ENCODE measurements around the gene NR2C2.

DNA sequence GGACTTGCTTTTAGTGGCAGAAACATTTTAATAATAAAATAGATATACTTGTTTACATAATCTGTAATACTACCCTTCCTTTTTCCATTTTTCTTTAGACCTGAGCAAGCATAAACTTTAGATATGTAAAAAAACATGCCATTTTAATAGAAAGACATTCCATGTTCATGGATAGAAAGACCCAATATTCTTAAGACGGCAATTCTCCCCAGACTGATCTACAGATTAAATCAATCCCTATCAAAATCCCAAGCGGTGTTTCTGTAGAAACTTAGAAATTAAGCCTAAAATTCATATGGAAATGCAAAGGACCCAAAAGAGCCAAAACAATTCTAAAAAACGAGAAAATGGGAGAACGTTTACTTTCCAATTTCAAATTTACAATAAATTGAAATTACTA is 106.2 kb downstream of the NR2C2 start:
- TF ChIP-seq, protein P1, sequence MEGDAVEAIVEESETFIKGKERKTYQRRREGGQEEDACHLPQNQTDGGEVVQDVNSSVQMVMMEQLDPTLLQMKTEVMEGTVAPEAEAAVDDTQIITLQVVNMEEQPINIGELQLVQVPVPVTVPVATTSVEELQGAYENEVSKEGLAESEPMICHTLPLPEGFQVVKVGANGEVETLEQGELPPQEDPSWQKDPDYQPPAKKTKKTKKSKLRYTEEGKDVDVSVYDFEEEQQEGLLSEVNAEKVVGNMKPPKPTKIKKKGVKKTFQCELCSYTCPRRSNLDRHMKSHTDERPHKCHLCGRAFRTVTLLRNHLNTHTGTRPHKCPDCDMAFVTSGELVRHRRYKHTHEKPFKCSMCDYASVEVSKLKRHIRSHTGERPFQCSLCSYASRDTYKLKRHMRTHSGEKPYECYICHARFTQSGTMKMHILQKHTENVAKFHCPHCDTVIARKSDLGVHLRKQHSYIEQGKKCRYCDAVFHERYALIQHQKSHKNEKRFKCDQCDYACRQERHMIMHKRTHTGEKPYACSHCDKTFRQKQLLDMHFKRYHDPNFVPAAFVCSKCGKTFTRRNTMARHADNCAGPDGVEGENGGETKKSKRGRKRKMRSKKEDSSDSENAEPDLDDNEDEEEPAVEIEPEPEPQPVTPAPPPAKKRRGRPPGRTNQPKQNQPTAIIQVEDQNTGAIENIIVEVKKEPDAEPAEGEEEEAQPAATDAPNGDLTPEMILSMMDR (IDR thresholded peaks at IDR 0.05), result no peak
- no peak for TF ChIP-seq POLR2A (IDR thresholded peaks at IDR 0.05)
